Panc1 (cell line): ENCODE data around the gene ANKRD60. TPM values are rescaled to one million over a fixed set of nuclear protein-coding genes. Genes with fewer than 3 reads are reported as not detected.

ENCODE experiments used
- ATAC-seq: fragments of 200-7000 bp; cut with Tn5 transposase; 2 replicates; pipeline ENCODE4 v1.9.1; 2020; ENCODE audit warnings: mild to moderate bottlenecking, moderate library complexity
- BruUV-seq: library from RNA; stranded (reverse); fragments of 400-500 nt; replicated peaks from 2 replicates; lab custom pipeline; 2021; lab: Mats Ljungman, UMichigan
- CTCF ChIA-PET: fragments of 300-600 bp; sonication (Branson Sonifier 250); formaldehyde crosslinking; loops from one replicate; lab custom pipeline; 2022; ENCODE audit warnings: antibody characterized with exemption; lab: Charles Lee
- POLR2A ChIA-PET: fragments of 300-600 bp; sonication (Branson Sonifier 250); formaldehyde crosslinking; loops from one replicate; lab custom pipeline; 2022; ENCODE audit warnings: antibody characterized with exemption; lab: Charles Lee
- DNase-seq: peaks from one replicate; pipeline ENCODE4 v3.0.0-alpha.2; 2010; ENCODE audit warnings: low read depth, low spot score
- H3K27ac ChIP-seq: 2 replicates; pipeline ENCODE4 v1.5.1; 2011; ENCODE audit warnings: mild to moderate bottlenecking, low read length, inconsistent platforms
- H3K27me3 ChIP-seq: fragments of 200-500 bp; sonication (Bioruptor generic); 2 replicates; pipeline ENCODE4 v1.6.0; 2014; ENCODE audit warnings: low read length, inconsistent platforms; ENCODE audit not compliant: control insufficient read depth, insufficient read depth
- H3K36me3 ChIP-seq: fragments of 200-500 bp; sonication (Bioruptor generic); 2 replicates; pipeline ENCODE4 v1.5.1; 2014; ENCODE audit warnings: inconsistent platforms, mild to moderate bottlenecking, low read length, moderate library complexity; ENCODE audit not compliant: control insufficient read depth, insufficient read depth
- H3K4me1 ChIP-seq: 2 replicates; pipeline ENCODE4 v1.5.1; 2011; ENCODE audit warnings: inconsistent platforms, mild to moderate bottlenecking, low read length, moderate library complexity; ENCODE audit not compliant: control insufficient read depth, insufficient read depth
- H3K4me3 ChIP-seq, 2 experiments: 2 replicates each; pipeline ENCODE4 v1.5.1; 2011 to 2012; ENCODE audit warnings: low read depth in 2 of 2, low read length in 2 of 2, mild to moderate bottlenecking in 2 of 2, inconsistent platforms in 1 of 2, moderate library complexity in 1 of 2
- H3K9me3 ChIP-seq: fragments of 200-500 bp; sonication (Bioruptor generic); 2 replicates; pipeline ENCODE4 v1.5.1; 2014; ENCODE audit warnings: low read depth, mild to moderate bottlenecking, inconsistent platforms, low read length, moderate library complexity; ENCODE audit not compliant: control insufficient read depth, insufficient read depth
- CTCF ChIP-seq: fragments of 450-650 bp; IDR thresholded peaks from 2 replicates; pipeline ENCODE4 v1.5.1; 2017; ENCODE audit warnings: mild to moderate bottlenecking
- POLR2AphosphoS5 ChIP-seq: IDR thresholded peaks from 2 replicates; pipeline ENCODE4 v1.6.1; 2012; ENCODE audit warnings: mild to moderate bottlenecking, low read depth, low read length, moderate library complexity
- REST ChIP-seq, 2 experiments: IDR thresholded peaks; 2 replicates each; pipeline ENCODE4 v1.6.1; 2011 to 2012; ENCODE audit warnings: low read depth in 2 of 2, control low read depth in 1 of 2, low read length in 1 of 2, mild to moderate bottlenecking in 1 of 2, moderate library complexity in 1 of 2; ENCODE audit not compliant: insufficient read depth in 1 of 2
- SIN3A ChIP-seq: IDR thresholded peaks from 2 replicates; pipeline ENCODE4 v1.6.1; 2012; ENCODE audit warnings: low read depth, mild to moderate bottlenecking, low read length, moderate library complexity, borderline replicate concordance; ENCODE audit not compliant: insufficient read depth
- TCF7L2 ChIP-seq: IDR thresholded peaks from 2 replicates; pipeline ENCODE4 v1.6.1; 2011; ENCODE audit warnings: mild to moderate bottlenecking, low read depth, low read length, inconsistent platforms
- in situ Hi-C: cut with HindIII; loops from 2 replicates; pipeline ENCODE4 v1.10.0; 2016; ENCODE audit warnings: low sequenced_read_pairs, low pct_unique_long_range_greater_than_20kb
- intact Hi-C: fragments of 100-400 bp; cut with micrococcal nuclease; formaldehyde crosslinking; loops from one replicate; pipeline ENCODE4 v1.10.0; 2022; ENCODE audit not compliant: unreplicated experiment
- total RNA-seq: library from RNA; stranded (reverse); gene quantifications from one replicate; pipeline ENCODE4 v1.2.1, GENCODE V29; 2021; ENCODE audit not compliant: unreplicated experiment

Gene ANKRD60
- total RNA-seq, 1 experiment from 2014 or later = not detected

GRCh38 chr20:58222446-58222845, 6.0 kb downstream of the ANKRD60 start:
- Histone ChIP-seq H3K36me3 (no peaks in the 10 kb centered on the region), H3K9me3 (no peaks in the 10 kb centered on the region), H3K27me3 (peaks cover 3% of the 10 kb centered on the region; the same call in 1 of the 2 replicates), H3K4me3 (no peak overlapping the region), H3K27ac (no peak overlapping the region), H3K4me1 (no peaks in the 10 kb centered on the region)
- no peak for DNase-seq
- BruUV-seq = no TSS peak
- ChIA-PET POLR2A (no interaction called here), CTCF (no interaction called here)
- ATAC-seq = no peak
- intact Hi-C loops = no loop called here
- TF ChIP-seq REST (IDR thresholded peaks at IDR 0.05; ENCODE audit: insufficient read depth in 1 of 2, low read depth in 2 of 2, low read length in 1 of 2) (no peak), TCF7L2 (no peak), CTCF (no peak), POLR2AphosphoS5 (no peak)
- in situ Hi-C loops = no loop called here

- H3K36me3 ChIP-seq = no peaks in the 10 kb centered on the region
- ATAC-seq = no peak
- ChIA-PET POLR2A (no interaction called here), CTCF (no interaction called here)
- in situ Hi-C loops = no loop called here
- TF ChIP-seq POLR2AphosphoS5 (no peak), TCF7L2 (no peak), CTCF (no peak), REST (IDR thresholded peaks at IDR 0.05; ENCODE audit: insufficient read depth in 1 of 2, low read depth in 2 of 2, low read length in 1 of 2) (no peak), SIN3A (no peak)
- H3K27me3 ChIP-seq = peaks cover 3% of the 10 kb centered on the region; the same call in 1 of the 2 replicates
- no peak overlapping the region for H3K27ac ChIP-seq
- H3K4me1 ChIP-seq = no peaks in the 10 kb centered on the region
- no peak overlapping the region for H3K4me3 ChIP-seq
- no TSS peak for BruUV-seq
- H3K9me3 ChIP-seq = no peaks in the 10 kb centered on the region
- no peak for DNase-seq
- intact Hi-C loops = no loop called here
Measured at GRCh38 chr20:58219342-58219700, 9.1 kb downstream of the ANKRD60 start.
